Measurements from ENCODE around the gene KCNJ10.

Gene KCNJ10

DNA sequence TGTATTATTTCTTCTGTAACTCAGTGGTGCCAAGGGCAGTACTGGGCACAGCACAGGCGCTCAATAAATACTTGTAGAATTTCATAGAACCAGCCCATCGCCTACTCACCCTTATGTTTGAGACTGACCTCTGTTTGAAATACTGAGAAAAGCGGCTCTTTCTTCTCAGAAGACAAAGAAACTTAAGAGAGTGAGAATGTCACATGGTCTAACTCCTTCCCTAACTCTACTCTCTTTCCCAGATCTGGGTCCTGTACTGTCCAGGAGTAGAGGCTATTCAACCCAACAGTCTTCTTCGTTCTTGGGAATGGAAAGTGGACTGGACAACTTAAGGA, 24.3 kb upstream of the KCNJ10 start:
- ChIA-PET CTCF (interaction anchor here (0.8 to 1.9 kb wide), 2 partner anchors 9 to 99 kb away, joined by 3 to 10 read pairs; no protein-coding TSS in a partner anchor), POLR2A (no interaction called here)
- Histone ChIP-seq H3K9me3 (ENCODE audit: control insufficient read depth, insufficient read depth, low read depth, low read length) (no peaks in the 10 kb centered on the region), H3K4me1 (ENCODE audit: control insufficient read depth, insufficient read depth, low read length) (peaks cover 4% of the 10 kb centered on the region; the same call in 1 of the 2 replicates), H3K27ac (ENCODE audit: extremely low read depth, low read depth, low read length) (no peak overlapping the region), H3K4me3 (ENCODE audit: low read depth, low read length) (no peak overlapping the region), H3K36me3 (ENCODE audit: control insufficient read depth in 2 of 2, insufficient read depth in 1 of 2, low read length in 2 of 2) (peaks cover 0 to 19% of the 10 kb centered on the region in 2 experiments; a peak in 1 of 3 replicates)
- TF ChIP-seq OVOL3 (tag by site-specific recombination; IDR thresholded peaks at IDR 0.05) (no peak), ZNF280C (tag by site-specific recombination; IDR thresholded peaks at IDR 0.05) (no peak)

DNA sequence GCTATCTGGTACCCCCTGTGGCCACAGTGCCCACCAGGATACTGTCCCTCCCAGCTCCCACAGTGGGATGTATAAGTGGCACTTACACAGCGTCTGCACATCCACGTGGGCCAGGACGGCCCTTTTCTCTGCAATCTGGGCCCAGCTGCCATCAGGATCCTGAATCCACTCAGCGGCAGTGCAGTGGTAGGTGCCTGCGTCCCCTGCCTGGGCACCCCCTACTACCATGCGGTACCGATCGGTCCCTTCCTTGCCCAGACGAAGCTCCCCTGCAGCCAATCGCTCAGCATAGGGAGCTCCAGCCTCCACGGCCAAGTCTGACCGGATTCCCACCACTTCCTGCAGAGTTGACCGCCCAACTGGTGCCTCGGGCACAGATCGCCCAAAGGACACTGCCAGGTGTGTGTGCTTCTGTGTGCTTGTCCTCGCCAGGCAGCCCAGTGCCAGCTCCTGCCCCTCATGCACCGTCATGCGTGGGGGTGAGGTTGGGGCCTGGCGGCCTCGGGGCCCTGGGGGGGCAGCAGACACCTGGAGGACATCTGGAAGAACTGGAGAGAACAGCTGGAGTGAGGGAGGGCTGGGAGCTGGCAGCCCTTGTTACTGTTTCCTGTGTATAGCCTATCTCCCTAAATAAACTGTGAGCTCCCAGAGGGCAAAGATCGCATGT, 23.8 kb upstream of the KCNJ10 start:
- Histone ChIP-seq H3K9me3 (ENCODE audit: control insufficient read depth, insufficient read depth, low read depth, low read length) (no peaks in the 10 kb centered on the region), H3K27ac (ENCODE audit: extremely low read depth, low read depth, low read length) (no peak overlapping the region), H3K4me3 (ENCODE audit: low read depth, low read length) (no peak overlapping the region), H3K36me3 (ENCODE audit: control insufficient read depth in 2 of 2, insufficient read depth in 1 of 2, low read length in 2 of 2) (peaks cover 0 to 19% of the 10 kb centered on the region in 2 experiments; a peak in 1 of 3 replicates), H3K4me1 (ENCODE audit: control insufficient read depth, insufficient read depth, low read length) (peaks cover 4% of the 10 kb centered on the region; the same call in 1 of the 2 replicates)
- CTCF ChIA-PET = interaction anchor here (0.8 to 1.9 kb wide), 2 partner anchors 8 to 100 kb away, joined by 3 to 10 read pairs; no protein-coding TSS in a partner anchor
- POLR2A ChIA-PET = no interaction called here
- TF ChIP-seq SCRT1 (tag by site-specific recombination; IDR thresholded peaks at IDR 0.05; ENCODE audit: borderline replicate concordance) = no peak
- TF ChIP-seq ZFP3 (tag by site-specific recombination; IDR thresholded peaks at IDR 0.05; ENCODE audit: low read depth) = no peak
- no peak for TF ChIP-seq KLF10 (tag by site-specific recombination; IDR thresholded peaks at IDR 0.05)
- no peak for TF ChIP-seq ZNF555 (tag by site-specific recombination; conservative IDR thresholded peaks at IDR 0.05)
- TF ChIP-seq, protein P1, sequence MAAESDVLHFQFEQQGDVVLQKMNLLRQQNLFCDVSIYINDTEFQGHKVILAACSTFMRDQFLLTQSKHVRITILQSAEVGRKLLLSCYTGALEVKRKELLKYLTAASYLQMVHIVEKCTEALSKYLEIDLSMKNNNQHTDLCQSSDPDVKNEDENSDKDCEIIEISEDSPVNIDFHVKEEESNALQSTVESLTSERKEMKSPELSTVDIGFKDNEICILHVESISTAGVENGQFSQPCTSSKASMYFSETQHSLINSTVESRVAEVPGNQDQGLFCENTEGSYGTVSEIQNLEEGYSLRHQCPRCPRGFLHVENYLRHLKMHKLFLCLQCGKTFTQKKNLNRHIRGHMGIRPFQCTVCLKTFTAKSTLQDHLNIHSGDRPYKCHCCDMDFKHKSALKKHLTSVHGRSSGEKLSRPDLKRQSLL (tag by site-specific recombination; IDR thresholded peaks at IDR 0.05) = no peak
- no peak for TF ChIP-seq ZBTB49 (tag by site-specific recombination; IDR thresholded peaks at IDR 0.05; ENCODE audit: low read depth)
- no peak for TF ChIP-seq ZNF354C (tag by site-specific recombination; IDR thresholded peaks at IDR 0.05; ENCODE audit: borderline replicate concordance, low read depth)
- no peak for TF ChIP-seq ZNF548 (tag by site-specific recombination; IDR thresholded peaks at IDR 0.05)
- no peak for TF ChIP-seq ZBTB17 (tag by site-specific recombination; IDR thresholded peaks at IDR 0.05)
- TF ChIP-seq ZNF518A (tag by site-specific recombination; conservative IDR thresholded peaks at IDR 0.05; ENCODE audit: low read depth) = no peak
- no peak for TF ChIP-seq MYNN (tag by site-specific recombination; IDR thresholded peaks at IDR 0.05; ENCODE audit: borderline replicate concordance)
- TF ChIP-seq ZBTB11 (tag by site-specific recombination; conservative IDR thresholded peaks at IDR 0.05; ENCODE audit: low read depth) = no peak
- TF ChIP-seq WT1 (tag by site-specific recombination; IDR thresholded peaks at IDR 0.05) = no peak
- no peak for TF ChIP-seq KLF8 (tag by site-specific recombination; IDR thresholded peaks at IDR 0.05)
- TF ChIP-seq KLF1 (tag by site-specific recombination; IDR thresholded peaks at IDR 0.05) = no peak
- TF ChIP-seq SP3 (tag by site-specific recombination; IDR thresholded peaks at IDR 0.05) = no peak
- TF ChIP-seq ZNF350 (tag by site-specific recombination; IDR thresholded peaks at IDR 0.05) = no peak
- no peak for TF ChIP-seq ZNF658 (tag by site-specific recombination; IDR thresholded peaks at IDR 0.05)
